ENCODE measurements around the gene CCDC57. TPM values are rescaled to one million over a fixed set of nuclear protein-coding genes. Genes with fewer than 3 reads are reported as not detected.

The CCDC57 gene
- polyA plus RNA-seq, 1 donor = 45.6 TPM

DNA sequence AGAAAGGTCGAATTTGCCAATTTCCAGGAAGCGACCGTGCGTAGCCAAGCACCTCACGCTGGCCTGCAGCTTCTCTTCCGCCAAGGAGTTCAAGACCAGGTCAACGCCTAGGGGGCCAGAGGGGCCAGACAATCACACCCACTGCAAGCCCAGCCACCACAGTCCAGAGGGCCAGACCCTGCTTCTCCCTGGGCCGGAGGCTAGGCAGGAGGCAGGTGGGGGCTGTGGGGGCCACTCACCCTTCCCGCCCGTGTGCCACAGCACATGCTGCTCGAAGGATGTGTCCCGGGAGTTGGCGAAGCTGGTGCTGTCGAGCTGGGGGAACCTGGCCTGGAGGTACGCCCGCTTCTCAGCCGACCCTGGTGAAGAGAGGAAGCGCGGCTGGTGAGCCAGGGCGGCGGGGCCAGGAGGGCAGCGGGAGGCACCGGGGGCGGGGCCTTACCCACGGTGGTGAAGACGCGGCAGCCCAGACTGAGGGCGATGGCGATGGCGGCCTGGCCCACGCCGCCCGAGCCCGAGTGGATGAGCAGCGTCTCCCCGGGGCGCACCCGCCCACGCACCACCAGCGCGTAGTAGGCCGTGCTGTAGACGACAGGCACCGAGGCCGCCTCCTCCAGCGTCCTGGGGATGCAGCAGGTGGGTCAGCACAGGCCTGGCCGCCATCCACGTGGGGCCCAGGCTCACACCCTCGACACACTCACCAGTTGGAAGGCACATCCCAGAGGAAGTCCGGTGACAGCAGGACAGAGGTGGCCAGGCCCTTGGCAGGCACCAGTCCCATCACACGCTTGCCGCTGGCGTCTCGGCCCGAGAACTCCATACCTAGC is 128.9 kb downstream of the CCDC57 start:
- Histone ChIP-seq H3K4me3 (ENCODE audit: low read length) (no peak overlapping the region), H3K4me1 (ENCODE audit: control insufficient read depth, insufficient read depth, low read length) (no peaks in the 10 kb centered on the region), H3K9me3 (ENCODE audit: control insufficient read depth, low read depth, low read length) (peaks cover 4% of the 10 kb centered on the region), H3K27me3 (ENCODE audit: control insufficient read depth, insufficient read depth, low read length) (no peaks in the 10 kb centered on the region), H3K27ac (ENCODE audit: low read length) (no peak overlapping the region), H3K36me3 (ENCODE audit: control insufficient read depth, insufficient read depth, low read length) (peaks cover 89% of the 10 kb centered on the region)
- DNase-seq = no peak
- WGBS (ENCODE audit: insufficient coverage, low lambda C conversion rate) = 87% methylated on average over 4 of the region's 55 CpGs

- no peak overlapping the region for H3K4me3 ChIP-seq (ENCODE audit: low read length)
- no CpG with 5 or more reads among the region's 24 CpGs for WGBS (ENCODE audit: insufficient coverage, low lambda C conversion rate)
- H3K4me1 ChIP-seq (ENCODE audit: control insufficient read depth, insufficient read depth, low read length) = no peaks in the 10 kb centered on the region
- H3K27me3 ChIP-seq (ENCODE audit: control insufficient read depth, insufficient read depth, low read length) = no peaks in the 10 kb centered on the region
- H3K36me3 ChIP-seq (ENCODE audit: control insufficient read depth, insufficient read depth, low read length) = peaks cover 82% of the 10 kb centered on the region
- H3K9me3 ChIP-seq (ENCODE audit: control insufficient read depth, low read depth, low read length) = peaks cover 4% of the 10 kb centered on the region
- H3K27ac ChIP-seq (ENCODE audit: low read length) = no peak overlapping the region
- DNase-seq = no peak
Measured at GRCh38 chr17:82083009-82083408, 129.6 kb downstream of the CCDC57 start.

DNA sequence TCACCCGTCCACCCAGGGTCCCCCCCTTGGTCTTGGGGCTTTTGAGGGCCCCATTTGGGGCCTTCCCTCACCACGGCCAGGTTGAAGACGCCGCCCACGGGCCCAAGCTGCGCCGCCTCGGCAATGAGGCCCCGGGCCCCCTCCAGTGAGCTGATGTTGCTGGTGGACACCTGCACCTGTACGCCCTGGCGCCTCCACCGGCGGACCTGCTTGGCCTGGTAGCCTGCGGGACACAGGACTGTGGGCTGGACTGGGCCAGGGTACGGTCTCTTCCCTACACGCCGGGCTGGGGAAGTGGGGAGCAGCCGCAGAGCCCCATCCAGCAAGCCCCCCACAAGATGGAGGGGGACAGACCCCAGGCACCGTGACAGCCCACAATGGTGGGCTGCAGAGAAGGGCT is 130.2 kb downstream of the CCDC57 start:
- H3K27me3 ChIP-seq (ENCODE audit: control insufficient read depth, insufficient read depth, low read length) = no peaks in the 10 kb centered on the region
- H3K36me3 ChIP-seq (ENCODE audit: control insufficient read depth, insufficient read depth, low read length) = peaks cover 78% of the 10 kb centered on the region
- peaks cover 4% of the 10 kb centered on the region for H3K9me3 ChIP-seq (ENCODE audit: control insufficient read depth, low read depth, low read length)
- no peak overlapping the region for H3K27ac ChIP-seq (ENCODE audit: low read length)
- peaks cover 3% of the 10 kb centered on the region for H3K4me1 ChIP-seq (ENCODE audit: control insufficient read depth, insufficient read depth, low read length)
- no peak for DNase-seq
- H3K4me3 ChIP-seq (ENCODE audit: low read length) = no peak overlapping the region
- WGBS (ENCODE audit: insufficient coverage, low lambda C conversion rate) = no CpG with 5 or more reads among the region's 19 CpGs

GRCh38 chr17:82081966-82082365 is 130.7 kb downstream of the CCDC57 start:
- H3K4me3 ChIP-seq (ENCODE audit: low read length) = no peak overlapping the region
- H3K36me3 ChIP-seq (ENCODE audit: control insufficient read depth, insufficient read depth, low read length) = peaks cover 73% of the 10 kb centered on the region
- peaks cover 3% of the 10 kb centered on the region for H3K4me1 ChIP-seq (ENCODE audit: control insufficient read depth, insufficient read depth, low read length)
- no peaks in the 10 kb centered on the region for H3K27me3 ChIP-seq (ENCODE audit: control insufficient read depth, insufficient read depth, low read length)
- H3K27ac ChIP-seq (ENCODE audit: low read length) = no peak overlapping the region
- peaks cover 4% of the 10 kb centered on the region for H3K9me3 ChIP-seq (ENCODE audit: control insufficient read depth, low read depth, low read length)
- DNase-seq = no peak
- WGBS (ENCODE audit: insufficient coverage, low lambda C conversion rate) = no CpG with 5 or more reads among the region's 22 CpGs

GRCh38 chr17:82081546-82081945 is 131.1 kb downstream of the CCDC57 start:
- H3K9me3 ChIP-seq (ENCODE audit: control insufficient read depth, low read depth, low read length) = peaks cover 4% of the 10 kb centered on the region
- peaks cover 69% of the 10 kb centered on the region for H3K36me3 ChIP-seq (ENCODE audit: control insufficient read depth, insufficient read depth, low read length)
- no peaks in the 10 kb centered on the region for H3K27me3 ChIP-seq (ENCODE audit: control insufficient read depth, insufficient read depth, low read length)
- whole genome bisulfite sequencing (ENCODE audit: insufficient coverage, low lambda C conversion rate) = no CpG with 5 or more reads among the region's 20 CpGs
- no peak for DNase-seq
- H3K27ac ChIP-seq (ENCODE audit: low read length) = no peak overlapping the region
- no peak overlapping the region for H3K4me3 ChIP-seq (ENCODE audit: low read length)
- peaks cover 3% of the 10 kb centered on the region for H3K4me1 ChIP-seq (ENCODE audit: control insufficient read depth, insufficient read depth, low read length)

GRCh38 chr17:82080789-82081464 is 131.7 kb downstream of the CCDC57 start:
- H3K4me1 ChIP-seq (ENCODE audit: control insufficient read depth, insufficient read depth, low read length) = peaks cover 3% of the 10 kb centered on the region
- H3K27me3 ChIP-seq (ENCODE audit: control insufficient read depth, insufficient read depth, low read length) = no peaks in the 10 kb centered on the region
- H3K9me3 ChIP-seq (ENCODE audit: control insufficient read depth, low read depth, low read length) = peaks cover 4% of the 10 kb centered on the region
- WGBS (ENCODE audit: insufficient coverage, low lambda C conversion rate) = no CpG with 5 or more reads among the region's 44 CpGs
- H3K36me3 ChIP-seq (ENCODE audit: control insufficient read depth, insufficient read depth, low read length) = peaks cover 63% of the 10 kb centered on the region
- no peak for DNase-seq
- H3K4me3 ChIP-seq (ENCODE audit: low read length) = no peak overlapping the region
- no peak overlapping the region for H3K27ac ChIP-seq (ENCODE audit: low read length)

- Histone ChIP-seq H3K4me3 (ENCODE audit: low read length) (no peak overlapping the region), H3K9me3 (ENCODE audit: control insufficient read depth, low read depth, low read length) (peaks cover 4% of the 10 kb centered on the region), H3K27ac (ENCODE audit: low read length) (no peak overlapping the region), H3K4me1 (ENCODE audit: control insufficient read depth, insufficient read depth, low read length) (peaks cover 3% of the 10 kb centered on the region), H3K27me3 (ENCODE audit: control insufficient read depth, insufficient read depth, low read length) (no peaks in the 10 kb centered on the region), H3K36me3 (ENCODE audit: control insufficient read depth, insufficient read depth, low read length) (peaks cover 56% of the 10 kb centered on the region)
- no CpG with 5 or more reads among the region's 36 CpGs for WGBS (ENCODE audit: insufficient coverage, low lambda C conversion rate)
- no peak for DNase-seq
Measured at GRCh38 chr17:82080048-82080788, 132.4 kb downstream of the CCDC57 start.

GRCh38 chr17:82079001-82079677 is 133.5 kb downstream of the CCDC57 start:
- peaks cover 3% of the 10 kb centered on the region for H3K4me1 ChIP-seq (ENCODE audit: control insufficient read depth, insufficient read depth, low read length)
- H3K4me3 ChIP-seq (ENCODE audit: low read length) = no peak overlapping the region
- H3K27ac ChIP-seq (ENCODE audit: low read length) = no peak overlapping the region
- WGBS (ENCODE audit: insufficient coverage, low lambda C conversion rate) = no CpG with 5 or more reads among the region's 47 CpGs
- H3K9me3 ChIP-seq (ENCODE audit: control insufficient read depth, low read depth, low read length) = peaks cover 4% of the 10 kb centered on the region
- DNase-seq = no peak
- peaks cover 46% of the 10 kb centered on the region for H3K36me3 ChIP-seq (ENCODE audit: control insufficient read depth, insufficient read depth, low read length)
- H3K27me3 ChIP-seq (ENCODE audit: control insufficient read depth, insufficient read depth, low read length) = no peaks in the 10 kb centered on the region

GRCh38 chr17:82078433-82078832 is 134.2 kb downstream of the CCDC57 start:
- DNase-seq = no peak
- H3K4me1 ChIP-seq (ENCODE audit: control insufficient read depth, insufficient read depth, low read length) = peaks cover 3% of the 10 kb centered on the region
- H3K27me3 ChIP-seq (ENCODE audit: control insufficient read depth, insufficient read depth, low read length) = no peaks in the 10 kb centered on the region
- no peak overlapping the region for H3K27ac ChIP-seq (ENCODE audit: low read length)
- H3K36me3 ChIP-seq (ENCODE audit: control insufficient read depth, insufficient read depth, low read length) = peaks cover 40% of the 10 kb centered on the region
- no peak overlapping the region for H3K4me3 ChIP-seq (ENCODE audit: low read length)
- H3K9me3 ChIP-seq (ENCODE audit: control insufficient read depth, low read depth, low read length) = peaks cover 4% of the 10 kb centered on the region
- no CpG with 5 or more reads among the region's 18 CpGs for WGBS (ENCODE audit: insufficient coverage, low lambda C conversion rate)

Measured in large intestine (tissue), 3 donors.